Activated CD4-positive, alpha-beta T cell treated with anti-CD3 and anti-CD28 coated beads, Interleukin-2, amount 50 U/mL, for 24 hours (primary cell): Measurements from ENCODE around the gene C2CD2L.
"Not testable (repeated sequence)": the region's sequence is repeated elsewhere in the genome, so short reads cannot be mapped to it uniquely, and the experiment has no call there.

Source experiments
- DNase-seq, 2 donors: peaks; one replicate each; pipeline ENCODE4 v3.0.0-alpha.2; 2020; ENCODE audit warnings: low read depth in 1 of 2, low spot score in 1 of 2

The C2CD2L gene

DNA sequence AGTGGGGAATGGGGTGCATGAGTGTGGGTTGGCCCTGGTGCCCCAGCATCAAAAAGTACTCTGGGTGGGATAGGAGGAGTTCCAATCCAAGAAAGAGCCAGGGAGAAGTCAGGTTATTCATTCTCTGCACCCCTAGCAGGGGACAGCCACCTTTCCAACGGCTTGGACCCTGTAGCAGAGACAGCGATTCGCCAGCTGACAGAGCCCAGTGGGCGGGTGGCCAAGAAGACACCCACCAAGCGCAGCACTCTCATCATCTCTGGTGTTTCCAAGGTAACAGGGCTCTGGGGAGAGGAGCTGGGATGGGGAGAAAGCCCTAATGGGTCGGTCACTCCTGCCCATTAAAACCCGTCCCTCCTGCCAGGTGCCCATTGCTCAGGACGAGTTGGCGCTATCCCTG is 6.6 kb downstream of the C2CD2L start:
- no peak for DNase-seq

DNA sequence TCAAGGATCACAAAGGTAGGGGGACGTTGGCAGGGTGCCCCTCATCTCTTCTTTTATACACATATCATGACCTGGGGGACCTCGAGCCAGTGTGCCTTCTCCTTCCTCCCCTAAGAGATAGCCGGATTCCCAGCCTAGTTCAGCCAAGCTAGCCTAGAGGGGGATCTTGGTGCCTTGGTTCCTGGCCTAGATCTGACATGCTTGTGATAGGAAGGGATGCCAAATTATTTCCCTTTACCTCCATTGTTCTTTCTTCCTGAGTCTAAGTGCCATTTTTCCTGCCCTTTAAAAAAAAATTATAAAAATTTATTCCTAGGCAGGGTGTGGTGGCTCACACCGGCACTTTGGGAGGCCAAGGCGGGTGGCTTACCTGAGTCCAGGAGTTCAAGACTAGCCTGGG is 7.2 kb downstream of the C2CD2L start:
- no peak for DNase-seq

DNA sequence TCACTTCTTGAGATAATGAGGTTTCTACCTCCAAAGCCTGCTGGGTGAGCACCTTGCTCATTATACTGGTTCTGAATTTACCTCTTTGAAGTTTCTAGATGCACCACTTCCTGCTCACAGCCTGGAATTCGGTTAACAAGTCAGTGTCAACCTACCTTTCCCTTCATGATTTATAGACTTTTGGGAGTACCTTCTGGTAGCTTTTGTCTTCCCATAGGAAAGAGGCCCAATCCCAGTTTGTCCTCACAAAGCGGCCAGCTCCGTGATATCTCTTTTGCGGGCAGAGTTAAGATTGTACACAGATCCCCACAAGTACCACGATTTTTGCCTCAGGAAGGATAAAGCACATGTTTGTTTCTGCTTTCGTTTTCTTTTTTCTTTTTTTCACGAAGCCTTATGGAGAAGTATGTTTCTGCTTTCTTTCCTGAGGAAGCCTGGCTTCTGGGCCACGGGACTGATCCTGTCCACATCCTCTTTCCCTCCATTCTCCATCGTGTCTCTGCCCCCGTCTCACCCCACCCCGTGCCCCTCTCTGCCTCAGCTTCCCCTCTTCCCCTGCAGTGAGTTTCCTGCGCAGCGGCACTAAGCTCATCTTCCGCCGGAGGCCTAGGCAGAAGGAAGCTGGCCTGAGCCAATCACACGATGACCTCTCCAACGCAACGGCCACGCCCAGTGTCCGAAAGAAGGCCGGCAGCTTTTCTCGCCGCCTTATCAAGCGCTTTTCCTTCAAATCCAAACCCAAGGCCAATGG is 8.5 kb downstream of the C2CD2L start:
- DNase-seq: no peak

DNA sequence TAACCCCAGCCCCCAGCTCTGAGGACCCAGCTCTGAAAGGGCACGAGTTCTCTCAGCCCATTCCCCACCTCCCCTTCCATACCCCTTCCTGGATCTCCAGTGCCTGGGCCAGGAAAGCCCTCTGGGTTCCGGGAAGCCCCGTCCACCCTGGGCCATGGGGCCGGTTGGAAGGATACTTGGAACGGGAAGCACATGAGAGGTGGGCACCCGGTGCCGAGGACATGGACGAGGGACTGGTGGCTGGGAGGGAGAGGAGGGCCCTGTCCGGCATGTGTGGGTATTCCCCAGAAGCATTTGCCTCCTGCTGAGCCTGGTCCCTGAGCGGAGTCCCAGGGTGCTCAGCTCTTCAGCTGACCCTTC is 9.1 kb downstream of the C2CD2L start:
- no peak for DNase-seq

DNA sequence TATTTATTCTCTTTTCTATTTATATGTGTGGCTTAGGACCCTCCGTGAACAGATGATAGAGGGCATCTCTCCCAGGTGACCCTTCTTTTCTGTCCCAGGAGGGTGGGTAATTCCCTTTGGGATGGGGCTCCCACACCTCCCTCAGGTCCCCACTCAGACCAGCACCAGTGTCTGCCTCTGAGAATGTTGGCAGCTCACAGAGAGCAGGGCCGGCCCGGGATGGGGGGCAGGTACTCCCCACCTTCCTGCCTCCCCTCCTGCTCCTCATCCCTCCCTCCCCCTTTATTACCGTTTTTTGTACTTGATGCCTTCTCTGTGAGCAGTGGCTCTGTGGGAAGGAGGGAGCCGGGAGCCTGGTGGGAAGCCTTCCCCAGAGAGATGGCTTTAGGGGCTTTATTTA is 9.5 kb downstream of the C2CD2L start:
- DNase-seq: no peak

DNA sequence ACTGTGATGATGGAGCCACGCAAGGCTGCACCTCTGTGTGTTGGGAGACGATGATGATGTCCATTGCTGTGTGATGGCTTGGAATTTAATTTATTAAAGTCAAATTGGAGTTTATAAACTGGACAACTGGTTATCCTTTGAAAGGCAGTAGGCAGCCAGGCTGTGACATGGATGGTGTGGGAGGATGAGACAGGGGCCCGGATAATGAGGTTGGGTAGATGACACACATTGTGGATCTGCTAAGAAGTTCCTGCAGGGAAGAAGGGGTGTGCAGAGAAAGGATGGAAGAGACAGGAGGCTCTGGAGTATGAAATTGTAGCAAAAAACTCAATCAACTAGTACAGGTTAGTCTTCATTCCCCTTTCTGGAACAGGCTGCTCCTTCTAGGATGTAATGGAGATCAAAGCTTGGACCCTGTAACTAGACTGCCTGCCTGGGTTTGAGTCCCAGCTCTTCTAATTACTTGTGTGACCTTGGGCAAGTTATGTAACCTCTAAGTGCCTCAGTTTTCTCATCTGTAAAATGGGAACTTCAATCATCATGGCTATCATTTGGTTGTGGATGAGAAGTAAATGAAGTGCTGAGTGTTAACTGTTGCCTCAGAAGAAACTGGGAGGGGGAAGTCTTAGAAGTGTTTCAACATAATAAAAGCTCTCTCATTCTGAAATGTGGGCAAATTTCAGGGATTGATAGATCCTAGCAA is 10.0 kb downstream of the C2CD2L start:
- no peak for DNase-seq

DNA sequence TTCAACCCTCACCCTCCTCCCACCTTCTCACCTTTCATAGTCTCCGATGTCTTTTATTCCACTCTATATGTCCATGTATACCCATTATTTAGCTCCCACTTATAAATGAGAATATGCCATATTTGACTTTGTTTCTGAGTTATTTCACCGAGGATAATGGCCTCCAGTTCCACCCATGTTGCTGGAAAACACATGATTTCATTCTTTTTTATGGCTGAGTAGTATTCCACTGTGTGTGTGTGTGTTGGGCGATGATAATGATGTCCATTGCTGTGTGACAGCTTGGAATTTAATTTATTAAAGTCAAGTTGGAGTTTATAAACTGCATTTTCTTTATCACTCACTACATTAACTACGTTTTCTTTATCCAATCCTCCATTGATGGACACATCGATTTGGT is 11.1 kb downstream of the C2CD2L start:
- DNase-seq: no peak

DNA sequence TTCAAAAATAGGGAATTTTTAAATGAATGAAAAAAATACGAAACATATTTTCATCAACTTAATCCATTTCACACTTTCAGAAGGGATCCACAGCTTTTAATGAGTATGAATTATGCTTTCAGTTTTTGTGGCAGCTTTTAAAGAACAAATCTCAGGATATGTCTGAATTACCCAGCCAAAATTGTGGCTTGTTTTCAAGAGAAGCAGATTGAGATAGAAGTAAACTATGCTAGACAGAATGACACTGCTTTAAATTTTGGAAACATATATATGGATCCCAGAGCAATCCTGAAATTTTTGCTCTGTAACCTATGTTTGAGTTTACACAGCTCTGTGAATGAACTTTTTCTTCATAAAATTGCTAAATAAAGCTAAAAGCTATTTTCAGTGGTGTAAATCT is 11.8 kb downstream of the C2CD2L start:
- no peak for DNase-seq

DNA sequence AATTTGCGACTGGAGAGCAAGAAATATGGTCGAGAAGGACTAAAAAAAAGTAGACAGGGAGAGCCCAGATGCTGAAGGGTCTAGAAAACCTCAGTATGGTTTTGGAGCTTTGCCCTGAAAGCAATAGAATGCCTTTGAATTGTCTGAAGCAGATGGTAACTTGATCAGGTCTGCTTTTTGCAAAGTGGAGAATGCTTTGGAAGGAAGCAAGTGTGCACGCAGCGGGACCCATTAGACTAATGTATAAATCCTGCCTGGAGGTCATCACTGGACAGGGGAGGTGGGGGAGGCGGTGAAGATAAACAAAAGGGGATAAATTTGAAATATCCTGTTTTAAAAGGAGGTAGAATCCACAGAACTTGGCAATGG is 13.5 kb downstream of the C2CD2L start:
- DNase-seq: no peak

DNA sequence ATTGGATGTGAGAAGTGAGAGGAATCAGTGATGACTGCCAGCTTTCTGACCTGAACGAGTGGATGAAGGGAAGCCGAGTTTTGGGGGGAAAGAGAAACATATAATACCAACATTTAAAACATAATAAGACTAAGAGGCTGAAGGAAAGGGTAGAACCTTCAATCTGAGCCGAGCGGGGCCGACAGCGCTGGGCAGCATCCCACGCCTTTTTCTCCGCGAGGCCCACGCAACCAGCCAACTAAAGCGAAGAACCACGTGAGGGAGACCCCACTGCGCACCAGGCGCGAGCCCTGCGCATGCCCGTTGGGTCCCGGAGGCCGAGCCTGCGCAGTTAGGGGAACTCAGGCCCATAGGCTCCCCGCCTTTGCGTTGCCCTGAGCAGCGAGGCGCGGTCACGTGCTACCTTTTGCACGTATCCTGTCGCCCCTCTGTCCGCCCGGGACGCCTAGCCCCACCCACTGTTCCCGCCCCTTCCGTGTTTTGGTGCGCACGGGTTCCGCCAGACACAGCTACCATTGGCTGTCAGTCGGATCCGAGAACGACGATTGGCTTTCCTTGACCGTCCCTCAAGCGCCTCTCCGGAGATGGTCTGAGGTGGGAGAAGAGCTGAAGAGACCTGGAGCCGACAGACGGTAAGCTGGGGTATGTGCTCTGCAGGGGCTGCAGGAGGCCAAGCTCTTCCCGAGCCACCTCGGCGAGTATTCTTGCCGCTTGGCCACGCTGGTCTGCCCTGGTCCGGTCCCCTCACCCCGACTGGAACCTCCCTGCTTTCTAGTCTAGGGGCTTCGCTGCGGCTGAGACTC is 14.1 kb downstream of the C2CD2L start, which contains the start of gene HINFP:
Gene HINFP, plus strand, starts transcription at position 573 of the 803 bp plus-strand sequence. CDS start 5,365 bp downstream, outside the sequence.
- peak; percentile 99 to 100 for DNase-seq

DNA sequence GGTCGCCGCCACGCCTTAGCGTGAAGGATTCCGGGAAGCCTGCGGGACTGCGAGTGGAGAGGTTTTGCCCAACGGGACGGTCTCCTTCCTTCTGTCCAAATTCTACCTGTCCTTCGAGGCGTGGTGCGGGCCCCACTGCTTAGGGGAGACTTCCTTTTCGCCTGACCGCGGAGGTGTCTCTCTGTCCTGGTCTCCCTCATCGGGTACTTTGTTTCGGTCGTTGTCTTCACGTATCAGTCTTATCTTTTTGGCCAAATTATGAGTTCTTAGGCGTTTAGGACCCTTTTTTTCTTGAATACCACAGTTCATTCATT is 14.6 kb downstream of the C2CD2L start:
- DNase-seq: no peak

DNA sequence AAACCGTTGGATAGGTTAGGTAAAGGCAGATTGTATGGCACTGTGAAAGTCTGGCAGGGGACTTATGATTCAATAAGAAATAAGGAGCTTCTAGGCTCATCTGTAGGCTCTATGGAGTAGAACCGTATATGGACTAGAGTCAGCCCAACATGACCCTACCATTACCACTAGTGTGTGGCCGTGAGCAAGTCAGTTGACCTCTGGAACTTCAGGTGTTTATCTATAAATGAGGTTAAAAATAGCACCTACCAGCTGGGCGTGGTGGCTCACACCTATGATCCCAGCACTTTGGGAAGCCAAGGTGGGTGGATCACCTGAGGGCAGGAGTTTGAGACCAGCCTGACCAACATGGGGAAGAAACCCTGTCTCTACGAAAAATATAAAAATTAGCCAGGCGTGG is 18.7 kb downstream of the C2CD2L start:
- DNase-seq: no peak

DNA sequence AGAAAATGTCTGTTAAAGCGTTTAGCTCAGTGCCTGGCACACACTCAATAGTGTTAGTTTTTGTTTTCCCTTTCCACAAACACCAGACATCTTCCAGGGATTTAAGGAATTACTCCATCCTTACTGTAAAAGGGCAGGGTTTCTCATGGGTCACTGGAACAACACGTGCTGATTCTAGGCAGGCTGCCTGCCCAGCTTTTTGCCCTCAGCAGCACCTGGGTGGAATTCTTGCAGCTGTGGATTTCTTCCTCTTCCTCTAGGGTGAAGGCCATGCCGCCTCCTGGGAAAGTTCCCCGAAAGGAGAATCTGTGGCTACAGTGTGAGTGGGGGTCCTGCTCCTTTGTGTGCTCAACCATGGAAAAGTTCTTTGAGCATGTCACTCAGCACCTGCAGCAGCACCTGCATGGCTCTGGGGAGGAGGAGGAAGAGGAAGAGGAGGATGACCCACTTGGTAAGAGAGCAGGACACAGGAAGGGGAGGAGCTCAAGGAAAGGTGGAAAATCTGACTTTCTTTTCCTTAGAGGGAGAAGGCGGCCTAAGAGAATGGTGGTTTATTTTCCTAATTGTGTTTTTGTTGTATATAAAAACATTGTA is 19.6 kb downstream of the C2CD2L start:
- DNase-seq: no peak

DNA sequence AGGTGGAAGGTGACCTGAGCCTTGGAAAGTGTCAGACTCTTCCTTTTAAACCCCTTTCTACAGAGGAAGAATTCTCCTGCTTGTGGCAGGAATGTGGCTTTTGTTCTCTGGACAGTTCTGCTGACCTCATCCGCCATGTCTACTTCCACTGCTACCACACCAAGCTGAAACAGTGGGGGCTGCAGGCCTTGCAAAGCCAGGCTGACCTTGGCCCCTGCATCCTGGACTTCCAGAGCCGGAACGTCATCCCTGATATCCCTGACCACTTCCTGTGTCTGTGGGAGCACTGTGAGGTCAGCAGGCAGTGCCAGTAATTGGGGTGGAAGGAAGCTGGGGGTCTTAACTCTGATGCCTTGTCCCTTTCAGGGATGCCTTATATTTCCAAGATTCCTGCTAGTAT is 23.5 kb downstream of the C2CD2L start:
- DNase-seq: no peak

DNA sequence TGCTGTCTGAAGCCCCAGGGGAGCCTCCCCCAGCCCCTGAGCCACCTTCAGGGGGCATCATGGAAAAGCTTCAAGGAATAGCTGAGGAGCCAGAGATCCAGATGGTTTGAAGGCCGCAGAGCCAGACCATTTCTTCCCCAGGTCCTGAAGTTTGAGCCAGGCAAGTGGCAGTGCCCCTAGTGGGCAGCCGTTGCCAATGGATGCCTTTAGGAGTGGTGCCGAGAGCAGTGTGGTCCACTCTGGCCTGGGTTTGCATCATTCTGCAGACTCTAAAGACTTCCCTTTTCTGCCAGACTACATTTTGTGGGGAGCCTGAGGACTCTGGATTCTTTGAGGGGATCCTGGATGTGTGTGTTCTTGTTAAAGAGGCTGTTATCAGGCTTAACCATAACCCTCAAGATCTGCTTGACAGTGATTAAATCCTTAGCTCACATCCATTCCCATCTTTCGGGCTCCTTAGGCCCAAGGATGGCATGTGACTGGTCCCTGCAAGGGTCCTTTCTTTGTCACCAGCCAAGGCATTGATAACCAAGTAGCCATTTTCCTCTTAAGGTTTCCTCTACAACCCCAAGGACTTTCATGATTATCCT is 27.3 kb downstream of the C2CD2L start:
- DNase-seq: no peak

DNA sequence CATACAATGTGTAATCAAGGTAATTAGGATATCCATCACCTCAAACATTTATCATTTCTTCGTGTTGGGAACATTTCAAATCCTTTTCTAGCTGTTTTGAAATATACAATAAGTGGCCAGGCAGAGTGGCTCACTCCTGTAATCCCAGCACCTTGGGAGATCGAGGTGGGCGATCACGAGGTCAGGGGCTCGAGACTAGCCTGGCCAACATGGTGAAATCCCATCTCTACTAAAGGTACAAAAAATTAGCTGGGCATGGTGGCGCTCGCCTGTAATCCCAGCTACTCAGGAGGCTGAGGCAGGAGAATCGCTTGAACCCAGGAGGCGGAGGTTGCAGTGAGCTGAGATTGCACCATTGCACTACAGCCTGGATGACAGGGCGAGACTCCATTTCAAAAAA is 32.1 kb downstream of the C2CD2L start:
- not testable (repeated sequence) for DNase-seq

DNA sequence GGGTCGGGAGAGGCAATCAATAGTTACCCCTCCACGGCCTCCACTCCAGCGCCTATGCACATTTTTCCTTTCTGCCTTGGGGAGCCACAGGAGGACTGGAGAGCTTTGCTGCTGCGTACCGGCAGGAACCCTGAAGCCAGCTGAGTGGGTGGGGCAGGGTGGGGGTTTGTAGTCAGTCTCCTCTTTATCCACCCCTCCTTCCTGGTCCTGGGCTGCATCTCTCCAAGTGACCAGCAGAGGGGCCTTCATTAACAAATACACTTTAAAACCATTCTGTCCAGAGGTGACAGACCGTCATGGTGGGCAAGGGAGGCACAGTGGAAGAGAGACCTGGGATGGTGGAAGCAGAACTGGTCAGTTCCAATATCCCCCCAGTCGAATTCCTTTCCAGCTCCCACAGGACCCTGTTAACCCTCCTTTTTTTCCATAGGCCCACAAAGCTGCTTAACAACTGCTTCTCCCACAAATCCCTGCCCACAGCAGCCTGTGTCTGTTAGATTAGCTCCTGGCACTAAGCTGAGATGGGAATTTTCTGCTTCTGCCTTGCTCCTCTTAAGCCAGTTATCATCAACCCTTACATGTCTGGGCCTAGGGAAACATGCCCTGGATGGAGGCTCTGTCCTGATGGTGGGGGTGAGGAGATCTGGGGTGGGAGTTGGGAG is 37.8 kb downstream of the C2CD2L start:
- DNase-seq: no peak

DNA sequence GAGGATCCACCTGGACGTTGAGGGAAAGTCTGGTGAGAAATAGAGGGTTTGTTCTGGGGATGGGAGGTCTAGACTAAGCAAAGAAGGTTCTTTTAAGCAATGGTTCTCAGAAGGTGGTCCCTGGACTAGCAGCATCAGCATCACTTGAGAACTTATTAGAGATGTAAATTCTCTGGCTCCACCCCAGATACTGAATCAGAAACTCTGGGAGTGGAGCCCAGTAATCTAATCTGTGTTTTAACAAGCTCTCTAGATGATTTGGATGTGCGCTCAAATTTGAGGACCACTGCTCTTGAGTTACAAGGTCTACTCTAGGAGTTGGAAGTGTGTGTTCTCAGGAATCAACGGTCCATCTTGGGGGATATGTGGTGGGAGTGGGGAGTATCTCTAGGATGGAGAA is 38.4 kb downstream of the C2CD2L start:
- DNase-seq: no peak

DNA sequence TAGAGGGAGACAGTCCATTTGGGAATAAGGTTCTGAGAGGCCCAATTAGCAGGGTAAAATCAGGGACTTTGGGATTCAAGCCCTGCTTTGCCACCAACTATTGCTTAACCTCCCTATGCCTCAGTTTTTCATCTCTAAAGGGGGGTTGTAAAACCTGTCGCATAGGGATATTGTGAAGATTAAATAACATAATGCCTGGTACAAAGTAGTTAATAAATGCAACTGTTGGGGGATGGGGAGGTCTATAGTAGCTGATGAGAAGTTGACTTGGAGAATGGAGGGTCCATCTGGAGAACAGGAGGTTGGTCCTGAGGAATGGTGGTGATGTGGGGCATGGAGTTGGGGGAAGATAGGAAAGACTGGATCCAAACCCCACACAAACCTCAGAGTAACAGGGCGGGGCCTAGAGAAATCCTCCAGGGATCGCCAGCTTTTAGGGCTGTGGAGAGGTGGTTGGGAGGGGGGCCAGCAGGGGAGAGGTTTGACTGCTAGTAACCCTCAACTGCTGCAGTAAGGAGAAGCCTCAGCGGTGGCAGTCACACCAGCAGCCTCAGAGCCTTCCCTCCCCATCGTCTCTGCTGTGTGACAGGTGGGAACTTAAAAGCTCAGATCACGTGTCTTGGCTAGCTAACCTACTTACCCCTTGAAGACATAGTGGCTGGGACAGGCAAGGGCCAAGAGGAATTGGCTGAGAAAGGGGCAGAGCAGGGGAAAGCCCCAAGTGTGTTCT is 40.6 kb downstream of the C2CD2L start:
- no peak for DNase-seq

DNA sequence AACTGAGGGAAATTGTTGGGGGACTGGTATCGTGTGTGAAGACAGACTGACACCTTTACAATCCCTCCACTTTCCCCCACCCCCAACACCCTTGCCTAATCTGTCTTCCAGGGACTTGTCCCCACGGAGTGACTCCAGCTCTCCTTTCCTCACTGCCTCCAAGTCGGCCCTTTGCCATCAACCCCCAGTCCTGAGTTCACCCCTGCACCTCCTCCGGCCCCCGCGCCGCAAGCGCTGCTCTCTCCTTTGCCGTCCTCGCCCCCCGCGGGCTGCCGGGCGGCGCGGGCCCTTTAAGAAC is 41.5 kb downstream of the C2CD2L start:
- no peak for DNase-seq
